C1 segment of cervical spinal cord (tissue), 14 donors: ENCODE measurements around the gene ARHGAP30.
"Not testable (repeated sequence)": the region's sequence is repeated elsewhere in the genome, so short reads cannot be mapped to it uniquely, and the experiment has no call there.

ENCODE experiments used
- DNase-seq, 14 donors: peaks; one replicate each; lab custom pipeline; 2025; lab: John Stamatoyannopoulos, UW

Gene ARHGAP30

GRCh38 chr1:161071886-161072371 lies 2.2 kb upstream of the ARHGAP30 start:
- peak in 2 of 14 donors; percentile 1 to 5 for DNase-seq

GRCh38 chr1:161070761-161071160 lies 1.1 kb upstream of the ARHGAP30 start:
- DNase-seq, result no peak

GRCh38 chr1:161069241-161069640 lies 450 bp downstream of the ARHGAP30 start:
- no peak for DNase-seq

GRCh38 chr1:161068306-161069234 lies 1.1 kb downstream of the ARHGAP30 start:
- peak in 8 of 14 donors; percentile 6 to 62 (median 36) for DNase-seq

- DNase-seq, result no peak
These were observed 3.0 kb downstream of the ARHGAP30 start for GRCh38 chr1:161066694-161067093.

- DNase-seq, result not testable (repeated sequence)
These were observed 4.0 kb downstream of the ARHGAP30 start for GRCh38 chr1:161065681-161066080.

GRCh38 chr1:161063936-161064335 lies 5.8 kb downstream of the ARHGAP30 start:
- not testable (repeated sequence) for DNase-seq

GRCh38 chr1:161061419-161061818 lies 8.3 kb downstream of the ARHGAP30 start:
- DNase-seq, result no peak

GRCh38 chr1:161059293-161059692 lies 10.4 kb downstream of the ARHGAP30 start:
- no peak for DNase-seq

GRCh38 chr1:161054805-161055204 lies 14.9 kb downstream of the ARHGAP30 start:
- DNase-seq, result no peak

- DNase-seq, result no peak
These were observed 15.5 kb downstream of the ARHGAP30 start for GRCh38 chr1:161054232-161054631.

- DNase-seq, result no peak
These were observed 16.8 kb downstream of the ARHGAP30 start for GRCh38 chr1:161052899-161053298.

- no peak for DNase-seq
These were observed 18.5 kb downstream of the ARHGAP30 start for GRCh38 chr1:161051219-161051618.

GRCh38 chr1:161048949-161049722 lies 20.6 kb downstream of the ARHGAP30 start:
- no peak for DNase-seq

- no peak for DNase-seq
These were observed 22.0 kb downstream of the ARHGAP30 start for GRCh38 chr1:161047436-161048420.

GRCh38 chr1:161046605-161047228 lies 23.0 kb downstream of the ARHGAP30 start:
- DNase-seq, result no peak

- peak; percentile 65 to 95 (median 92) for DNase-seq
These were observed 23.7 kb downstream of the ARHGAP30 start, which contains the start of gene USF1 for GRCh38 chr1:161045736-161046604. Gene USF1, minus strand, starts transcription at chr1:161045977. Its CDS starts 2,702 bp downstream, at chr1:161043275.

GRCh38 chr1:161044908-161045735 lies 24.6 kb downstream of the ARHGAP30 start:
- peak in 10 of 14 donors; percentile 49 to 80 (median 60) for DNase-seq

- no peak for DNase-seq
These were observed 25.2 kb downstream of the ARHGAP30 start for GRCh38 chr1:161044535-161044907.
